Keratinocyte (primary cell): ENCODE results near the gene DLG1. TPM values are rescaled to one million over a fixed set of nuclear protein-coding genes. Genes with fewer than 3 reads are reported as not detected.

Experiments
- DNase-seq: peaks from one replicate; pipeline ENCODE4 v3.0.0-alpha.2; 2011; ENCODE audit warnings: low read depth, missing footprints, low spot score
- FAIRE-seq: peaks from 2 replicates; lab custom pipeline; 2011; peaks lifted over from hg19 to GRCh38; lab: Jason Lieb, UNC
- H2AFZ ChIP-seq: 2 replicates; pipeline ENCODE4 v1.6.0; 2012; ENCODE audit warnings: low read length, control low read depth, inconsistent platforms; ENCODE audit not compliant: control insufficient read depth
- H3K27ac ChIP-seq: 2 replicates; pipeline ENCODE4 v1.5.1; 2011; ENCODE audit warnings: low read length; ENCODE audit not compliant: control insufficient read depth, insufficient read depth
- H3K27me3 ChIP-seq: 3 replicates; pipeline ENCODE4 v1.6.0; 2011; ENCODE audit warnings: low read length; ENCODE audit not compliant: control insufficient read depth, insufficient read depth; ENCODE audit errors: extremely low read depth
- H3K36me3 ChIP-seq, 2 experiments: 2 replicates in 1 of 2; 3 replicates in 1 of 2; pipeline ENCODE4 v1.5.1; 2011; ENCODE audit warnings: low read length in 2 of 2, mild to moderate bottlenecking in 1 of 2; ENCODE audit not compliant: control insufficient read depth in 2 of 2, insufficient read depth in 2 of 2; ENCODE audit errors: extremely low read depth in 1 of 2
- H3K4me1 ChIP-seq: 3 replicates; pipeline ENCODE4 v1.5.1; 2011; ENCODE audit warnings: low read length; ENCODE audit not compliant: control insufficient read depth, insufficient read depth; ENCODE audit errors: extremely low read depth
- H3K4me2 ChIP-seq: 3 replicates; pipeline ENCODE4 v1.6.0; 2011; ENCODE audit warnings: low read depth, low read length; ENCODE audit not compliant: control insufficient read depth, insufficient read depth; ENCODE audit errors: extremely low read depth
- H3K4me3 ChIP-seq, 3 experiments: fragments of 200-600 bp in 1 of 3; sonication (generic) in 1 of 3; 2 replicates in 2 of 3; 3 replicates in 1 of 3; pipeline ENCODE4 v1.5.1; 2011 to 2016; ENCODE audit warnings: low read length in 3 of 3, mild to moderate bottlenecking in 3 of 3, control low read depth in 2 of 3, inconsistent platforms in 1 of 3, low read depth in 1 of 3, mixed read lengths in 1 of 3, mixed run types in 1 of 3, moderate library complexity in 1 of 3; ENCODE audit not compliant: control insufficient read depth in 2 of 3, insufficient read depth in 2 of 3; ENCODE audit errors: extremely low read depth in 1 of 3
- H3K79me2 ChIP-seq: 2 replicates; pipeline ENCODE4 v1.6.0; 2012; ENCODE audit warnings: low read length; ENCODE audit not compliant: control insufficient read depth, insufficient read depth
- H3K9ac ChIP-seq: 3 replicates; pipeline ENCODE4 v1.6.0; 2011; ENCODE audit warnings: low read length; ENCODE audit not compliant: control insufficient read depth, insufficient read depth; ENCODE audit errors: extremely low read depth
- H3K9me1 ChIP-seq: 3 replicates; pipeline ENCODE4 v1.6.0; 2011; ENCODE audit warnings: low read length; ENCODE audit not compliant: control insufficient read depth, insufficient read depth; ENCODE audit errors: extremely low read depth
- H3K9me3 ChIP-seq: 2 replicates; pipeline ENCODE4 v1.5.1; 2012; ENCODE audit warnings: low read depth, low read length; ENCODE audit not compliant: control insufficient read depth
- H4K20me1 ChIP-seq: 3 replicates; pipeline ENCODE4 v1.6.0; 2011; ENCODE audit warnings: low read length; ENCODE audit not compliant: control insufficient read depth, insufficient read depth; ENCODE audit errors: extremely low read depth
- EZH2 ChIP-seq: IDR thresholded peaks from one replicate; pipeline ENCODE4 v1.6.1; 2012; ENCODE audit warnings: inconsistent platforms, mild to moderate bottlenecking, low read length, moderate library complexity
- dilution Hi-C: fragments of 300-500 bp; cut with MboI; formaldehyde crosslinking; loops from one replicate; pipeline ENCODE4 v1.7.0; 2020; ENCODE audit warnings: low sequenced_read_pairs; ENCODE audit not compliant: extremely low pct_ligation_motif_present
- polyA plus RNA-seq, 5 experiments: library from polyadenylated mRNA; depleted of rRNA in 3 of 5; stranded (reverse) in 3 of 5; stranded (forward) in 1 of 5; unstranded in 1 of 5; fragments of >200 nt; gene quantifications; 1 replicate in 1 of 5; 2 replicates in 3 of 5; 3 replicates in 1 of 5; pipeline versions ENCODE4 v1.2.1 to v1.2.3, GENCODE V29; 2011 to 2012; ENCODE audit warnings: missing spikeins in 2 of 5, low read depth in 1 of 5, low replicate concordance in 1 of 5
- TF ChIP-seq, protein P1 (sequence below), 3 experiments: IDR thresholded peaks in 1 of 3; conservative IDR thresholded peaks in 1 of 3; optimal IDR thresholded peaks in 1 of 3; 2 replicates in 2 of 3; 3 replicates in 1 of 3; pipeline versions ENCODE3 to v1.5.1; 2011; ENCODE audit warnings: low read length in 3 of 3, mild to moderate bottlenecking in 3 of 3, moderate library complexity in 2 of 3, control low read depth in 1 of 3, inconsistent platforms in 1 of 3; ENCODE audit not compliant: insufficient read depth in 2 of 3; ENCODE audit errors: extremely low read depth in 1 of 3

DLG1 gene
- polyA plus RNA-seq, 1 donor (not counting 4 experiments of a cell fraction or from before 2014, with no cell fraction given): 139 TPM

DNA sequence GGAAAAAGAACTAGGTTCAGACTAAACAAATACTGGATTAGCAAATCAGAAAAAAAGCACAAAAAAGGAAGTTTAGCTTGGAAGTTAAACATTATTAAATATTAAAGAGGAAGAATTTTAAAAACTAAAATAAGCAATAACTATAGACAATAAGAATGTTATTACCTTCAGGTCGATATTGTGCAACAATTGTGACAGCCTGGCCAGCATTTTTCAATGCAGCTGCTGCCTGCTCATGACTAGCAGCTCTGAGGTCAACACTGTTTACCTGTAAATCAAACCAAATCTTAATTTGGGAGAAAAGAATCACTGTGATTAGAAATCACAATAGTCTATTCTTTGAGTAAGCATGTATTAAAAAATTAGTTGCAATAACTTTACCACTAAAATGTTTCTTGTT, 193.7 kb downstream of the DLG1 start:
- no peak for DNase-seq

DNA sequence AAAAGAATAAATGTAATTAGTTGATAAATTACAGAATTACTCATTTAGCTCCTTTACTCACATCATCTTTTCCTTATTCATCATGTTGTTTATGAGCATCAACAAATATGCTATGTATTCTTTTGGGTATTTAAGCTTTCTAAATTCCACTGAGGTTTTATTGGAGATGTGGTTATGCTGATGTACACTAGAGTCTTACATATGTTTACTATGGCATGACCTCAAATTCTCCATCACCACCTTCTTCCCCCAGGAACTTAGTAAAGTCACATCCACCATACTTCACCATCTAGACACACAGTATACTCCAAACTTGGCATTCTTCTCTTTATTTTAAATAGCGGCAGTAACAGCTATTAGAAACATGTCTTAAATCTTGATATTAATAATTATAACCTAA, 194.6 kb downstream of the DLG1 start:
- Histone ChIP-seq H3K4me3 (no peak overlapping the region), H3K27ac (no peak overlapping the region), H3K9me1 (no peaks in the 10 kb centered on the region), H3K9ac (no peak overlapping the region), H3K27me3 (no peaks in the 10 kb centered on the region), H4K20me1 (no peaks in the 10 kb centered on the region), H3K9me3 (no peaks in the 10 kb centered on the region), H2AFZ (no peak overlapping the region), H3K36me3 (peaks cover 8 to 16% of the 10 kb centered on the region in 2 experiments), H3K79me2 (no peaks in the 10 kb centered on the region), H3K4me2 (no peak overlapping the region), H3K4me1 (no peaks in the 10 kb centered on the region)
- dilution Hi-C loops: no loop called here
- no peak for DNase-seq
- TF ChIP-seq, protein P1, sequence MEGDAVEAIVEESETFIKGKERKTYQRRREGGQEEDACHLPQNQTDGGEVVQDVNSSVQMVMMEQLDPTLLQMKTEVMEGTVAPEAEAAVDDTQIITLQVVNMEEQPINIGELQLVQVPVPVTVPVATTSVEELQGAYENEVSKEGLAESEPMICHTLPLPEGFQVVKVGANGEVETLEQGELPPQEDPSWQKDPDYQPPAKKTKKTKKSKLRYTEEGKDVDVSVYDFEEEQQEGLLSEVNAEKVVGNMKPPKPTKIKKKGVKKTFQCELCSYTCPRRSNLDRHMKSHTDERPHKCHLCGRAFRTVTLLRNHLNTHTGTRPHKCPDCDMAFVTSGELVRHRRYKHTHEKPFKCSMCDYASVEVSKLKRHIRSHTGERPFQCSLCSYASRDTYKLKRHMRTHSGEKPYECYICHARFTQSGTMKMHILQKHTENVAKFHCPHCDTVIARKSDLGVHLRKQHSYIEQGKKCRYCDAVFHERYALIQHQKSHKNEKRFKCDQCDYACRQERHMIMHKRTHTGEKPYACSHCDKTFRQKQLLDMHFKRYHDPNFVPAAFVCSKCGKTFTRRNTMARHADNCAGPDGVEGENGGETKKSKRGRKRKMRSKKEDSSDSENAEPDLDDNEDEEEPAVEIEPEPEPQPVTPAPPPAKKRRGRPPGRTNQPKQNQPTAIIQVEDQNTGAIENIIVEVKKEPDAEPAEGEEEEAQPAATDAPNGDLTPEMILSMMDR (optimal IDR thresholded peaks at IDR 0.05 in 1 of 3, IDR thresholded peaks at IDR 0.05 in 1 of 3, conservative IDR thresholded peaks at IDR 0.05 in 1 of 3; ENCODE audit: extremely low read depth in 1 of 3, insufficient read depth in 2 of 3, low read length in 3 of 3): no peak
- TF ChIP-seq EZH2: no peak
- no peak for FAIRE-seq

More for the DNA sequence above, 193.7 kb downstream of the DLG1 start:
- no peak overlapping the region for H3K9ac ChIP-seq
- TF ChIP-seq, protein P1 (optimal IDR thresholded peaks at IDR 0.05 in 1 of 3, IDR thresholded peaks at IDR 0.05 in 1 of 3, conservative IDR thresholded peaks at IDR 0.05 in 1 of 3; ENCODE audit: extremely low read depth in 1 of 3, insufficient read depth in 2 of 3, low read length in 3 of 3): no peak
- no peak for TF ChIP-seq EZH2
- no peak overlapping the region for H3K4me2 ChIP-seq
- H3K9me3 ChIP-seq: no peaks in the 10 kb centered on the region
- no peaks in the 10 kb centered on the region for H3K79me2 ChIP-seq
- no peak for FAIRE-seq
- no peak overlapping the region for H3K4me3 ChIP-seq
- peaks cover 7 to 13% of the 10 kb centered on the region in 2 experiments for H3K36me3 ChIP-seq
- H4K20me1 ChIP-seq: no peaks in the 10 kb centered on the region
- no peaks in the 10 kb centered on the region for H3K9me1 ChIP-seq
- H3K27ac ChIP-seq: no peak overlapping the region
- no peaks in the 10 kb centered on the region for H3K27me3 ChIP-seq
- no peak overlapping the region for H2AFZ ChIP-seq
- dilution Hi-C loops: no loop called here
- no peaks in the 10 kb centered on the region for H3K4me1 ChIP-seq
